DMS153 (cell line): Measurements from ENCODE around the gene VASH1.

Source experiments
- DNase-seq: peaks from one replicate; lab custom pipeline; 2025; lab: John Stamatoyannopoulos, UW

Gene VASH1

GRCh38 chr14:76784881-76785280 lies 23.6 kb downstream of the VASH1 start:
- peak; percentile 53 for DNase-seq

GRCh38 chr14:76786601-76787000 lies 25.3 kb downstream of the VASH1 start:
- DNase-seq, result no peak

DNA sequence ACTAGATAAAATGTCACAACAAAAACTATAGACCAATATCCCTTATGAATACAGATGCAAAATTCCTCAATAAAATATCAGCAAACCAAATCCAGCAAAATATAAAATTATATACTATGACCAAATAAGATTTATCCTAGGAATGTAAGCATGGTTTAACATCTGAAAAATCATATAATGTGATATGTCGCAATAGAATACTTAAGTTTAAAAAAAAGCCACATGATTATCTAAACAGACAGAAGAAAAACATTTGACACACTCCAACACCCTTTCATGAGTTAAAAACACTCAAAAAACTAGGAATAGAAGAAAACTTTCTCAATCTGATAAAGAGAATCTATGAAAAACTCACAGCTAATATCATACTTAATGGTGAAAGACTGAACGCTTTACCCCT lies 31.2 kb downstream of the VASH1 start:
- no peak for DNase-seq

- no peak for DNase-seq
Measured at GRCh38 chr14:76793324-76793723, 32.1 kb downstream of the VASH1 start.

GRCh38 chr14:76793956-76794355 lies 32.7 kb downstream of the VASH1 start:
- DNase-seq, result no peak

DNA sequence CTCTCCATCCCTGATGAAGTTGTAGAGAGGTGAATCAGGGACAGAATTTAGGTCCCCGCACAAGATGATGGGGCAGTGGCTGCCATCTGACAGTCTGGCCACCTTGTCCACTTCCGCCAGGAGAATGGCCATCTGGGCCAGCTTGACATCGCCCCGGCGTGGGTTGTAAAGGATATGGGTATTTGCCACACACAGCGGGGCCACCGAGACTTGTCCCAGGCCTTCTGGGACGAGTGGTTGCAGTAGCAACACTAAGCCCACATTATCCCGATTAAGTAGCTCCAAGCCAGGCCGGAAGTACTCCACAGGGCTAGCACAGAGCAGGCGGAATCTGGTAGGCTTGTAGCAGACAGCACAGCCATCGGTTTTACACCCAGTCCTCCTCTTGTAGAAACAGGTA lies 45.2 kb downstream of the VASH1 start:
- DNase-seq, result no peak

GRCh38 chr14:76808011-76808410 lies 46.7 kb downstream of the VASH1 start:
- DNase-seq, result no peak

DNA sequence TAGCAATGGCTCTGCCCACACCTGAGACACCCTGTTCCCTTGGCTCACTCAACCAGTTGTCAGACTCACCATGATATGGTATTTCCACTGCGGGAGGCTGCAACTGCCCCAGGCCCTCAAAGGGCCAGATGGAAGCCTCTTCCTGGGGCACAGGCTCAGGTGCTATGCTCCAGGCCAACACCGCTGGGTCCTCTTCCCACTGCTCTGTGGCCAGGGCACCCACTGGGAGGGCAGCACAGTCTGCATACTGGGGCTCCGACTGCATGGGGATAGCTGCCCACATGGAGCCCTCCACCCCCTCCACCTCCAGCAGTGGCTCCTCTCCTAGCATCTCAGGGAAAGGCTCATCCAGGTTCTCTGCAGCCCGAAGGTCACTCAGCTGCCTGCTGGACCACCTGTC lies 47.7 kb downstream of the VASH1 start:
- no peak for DNase-seq

GRCh38 chr14:76810525-76810924 lies 49.3 kb downstream of the VASH1 start:
- DNase-seq, result no peak

DNA sequence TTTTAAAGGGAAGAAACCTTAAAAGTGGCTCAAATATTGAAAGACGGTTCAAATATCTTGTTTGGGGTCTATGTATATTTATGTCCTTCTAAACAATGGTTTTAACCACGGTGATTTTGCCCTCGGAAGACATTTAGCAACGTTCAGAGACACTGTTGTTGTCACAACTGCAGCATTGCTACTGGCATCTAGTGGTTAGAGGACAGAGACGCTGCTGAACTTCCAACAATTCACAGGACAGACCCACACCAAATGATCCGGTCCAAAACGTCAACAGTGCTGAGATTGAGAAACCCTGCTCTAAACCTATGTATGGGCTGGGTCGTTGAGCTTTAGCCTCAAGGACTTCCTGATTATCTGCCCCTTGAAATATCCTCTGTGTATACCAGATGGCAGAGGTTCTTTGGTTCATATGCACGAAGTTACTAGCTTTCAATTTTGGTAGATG lies 49.7 kb downstream of the VASH1 start:
- DNase-seq, result peak; percentile 6

DNA sequence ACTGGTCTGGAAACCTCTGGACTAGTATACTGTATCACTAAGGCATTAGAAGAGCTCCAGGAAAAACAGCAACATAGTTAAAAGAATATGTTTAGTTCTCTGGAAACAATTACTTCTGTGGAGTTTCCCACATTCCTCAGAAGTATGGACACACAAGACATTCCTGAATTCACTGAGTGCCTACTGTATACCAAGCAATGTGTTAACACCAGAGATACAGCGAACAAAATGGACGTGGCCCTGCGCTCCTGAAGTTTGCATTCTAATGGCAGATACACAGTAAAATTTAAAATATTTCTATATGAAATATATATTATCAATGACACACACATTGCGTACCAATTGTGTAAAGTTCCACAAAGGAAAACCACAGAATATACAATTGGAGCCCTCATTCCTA lies 50.3 kb downstream of the VASH1 start:
- no peak for DNase-seq

DNA sequence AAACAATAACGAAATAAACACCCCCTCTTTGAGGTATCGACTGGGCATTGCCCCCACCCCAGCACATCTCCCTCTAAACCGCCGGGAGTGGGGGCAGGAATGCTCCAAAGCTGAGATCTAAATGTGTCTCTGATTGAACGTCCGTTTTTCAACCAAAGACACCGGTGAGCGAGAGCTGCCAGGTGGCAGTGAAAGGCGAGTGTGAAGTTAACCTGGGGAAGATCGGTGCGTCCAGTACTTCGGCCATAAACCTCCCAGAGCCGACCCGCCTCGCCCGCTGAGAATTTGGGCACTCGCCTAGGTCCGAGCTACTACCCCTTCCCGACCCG lies 50.8 kb downstream of the VASH1 start:
- no peak for DNase-seq

GRCh38 chr14:76812422-76813383 lies 51.4 kb downstream of the VASH1 start, which contains the start of gene ANGEL1:
TSS of gene ANGEL1 (minus strand) at chr14:76812882. CDS start at chr14:76812827, 55 bp downstream.
- DNase-seq, result peak; percentile 93

- DNase-seq, result no peak
Measured at GRCh38 chr14:76814726-76815645, 53.7 kb downstream of the VASH1 start.

GRCh38 chr14:76820700-76821099 lies 59.4 kb downstream of the VASH1 start:
- DNase-seq, result no peak

DNA sequence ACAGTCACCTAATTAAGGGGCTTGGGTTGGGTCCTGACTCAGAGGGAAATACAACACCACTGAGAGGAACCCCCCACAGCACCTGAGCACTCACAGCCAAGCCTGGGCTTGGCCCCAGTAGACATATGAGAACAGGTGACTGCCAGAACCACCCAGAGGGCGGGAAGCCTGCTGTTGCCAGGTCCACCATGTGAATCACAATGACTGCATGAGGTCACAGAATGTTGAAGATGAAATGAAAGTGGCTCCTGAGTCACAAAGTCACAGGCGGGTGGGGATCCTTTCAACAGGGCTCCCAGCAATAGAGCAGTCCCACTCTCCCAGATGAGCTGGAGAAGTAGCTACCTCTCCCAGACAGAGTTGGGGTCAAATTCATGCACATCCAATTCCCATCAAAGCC lies 64.9 kb downstream of the VASH1 start, which contains the start of gene LRRC74A:
LRRC74A (plus strand) TSS at position 287 of the 400 bp plus-strand sequence. CDS start 290 bp downstream, outside the sequence.
- DNase-seq, result no peak

- DNase-seq, result no peak
Measured at GRCh38 chr14:76827696-76828296, 66.5 kb downstream of the VASH1 start.

- no peak for DNase-seq
Measured at GRCh38 chr14:76828339-76829012, 67.2 kb downstream of the VASH1 start.

- DNase-seq, result no peak
Measured at GRCh38 chr14:76829013-76829365, 67.7 kb downstream of the VASH1 start.

- DNase-seq, result no peak
Measured at GRCh38 chr14:76829650-76830421, 68.6 kb downstream of the VASH1 start.

GRCh38 chr14:76830556-76830955 lies 69.3 kb downstream of the VASH1 start:
- no peak for DNase-seq
